ENCODE results near the gene GLYATL3. TPM values are rescaled to one million over a fixed set of nuclear protein-coding genes. Genes with fewer than 3 reads are reported as not detected.

Gene GLYATL3
- polyA plus RNA-seq, 4 donors, result not detected

DNA sequence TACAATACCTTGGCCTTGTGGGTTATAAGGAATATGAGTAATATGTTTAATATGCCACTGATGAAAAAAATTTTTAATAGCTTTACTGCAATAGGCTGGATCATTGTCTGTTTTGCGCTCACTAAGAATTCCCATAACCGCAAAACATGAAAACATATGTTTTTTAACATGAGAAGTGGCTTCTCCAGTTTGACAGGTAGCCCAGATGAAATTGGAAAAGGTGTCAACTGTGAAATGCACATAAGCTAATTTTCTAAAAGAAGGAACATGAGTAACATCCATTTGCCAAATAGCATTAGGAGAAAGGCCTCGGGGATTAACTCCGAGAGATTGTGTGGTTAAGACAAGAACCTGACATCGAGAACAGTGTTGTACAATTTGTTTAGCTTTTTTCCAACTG lies 4.9 kb downstream of the GLYATL3 start:
- Histone ChIP-seq H3K4me1 (ENCODE audit: control insufficient read depth in 3 of 3, insufficient read depth in 2 of 3, low read depth in 1 of 3, low read length in 2 of 3) (no peaks in the 10 kb centered on the region), H3K27ac (ENCODE audit: low read depth in 1 of 3, low read length in 2 of 3) (no peak overlapping the region), H3K27me3 (ENCODE audit: control insufficient read depth in 3 of 3, insufficient read depth in 3 of 3, low read length in 3 of 3) (no peaks in the 10 kb centered on the region), H3K36me3 (ENCODE audit: control insufficient read depth in 3 of 3, insufficient read depth in 2 of 3, low read depth in 1 of 3, low read length in 3 of 3) (no peaks in the 10 kb centered on the region), H3K4me3 (ENCODE audit: low read depth in 1 of 3, low read length in 3 of 3) (no peak overlapping the region), H3K9me3 (ENCODE audit: control insufficient read depth in 2 of 2, insufficient read depth in 1 of 2, low read depth in 1 of 2, low read length in 1 of 2) (no peaks in the 10 kb centered on the region)
- 78 to 97% (median 88%) methylated on average over 5 of the region's 5 CpGs for WGBS, 3 donors
- no peak for FAIRE-seq
- DNase-seq, result no peak

GRCh38 chr6:49506569-49507111 lies 6.9 kb downstream of the GLYATL3 start:
- DNase-seq, result peak; percentile 26 to 54

DNA sequence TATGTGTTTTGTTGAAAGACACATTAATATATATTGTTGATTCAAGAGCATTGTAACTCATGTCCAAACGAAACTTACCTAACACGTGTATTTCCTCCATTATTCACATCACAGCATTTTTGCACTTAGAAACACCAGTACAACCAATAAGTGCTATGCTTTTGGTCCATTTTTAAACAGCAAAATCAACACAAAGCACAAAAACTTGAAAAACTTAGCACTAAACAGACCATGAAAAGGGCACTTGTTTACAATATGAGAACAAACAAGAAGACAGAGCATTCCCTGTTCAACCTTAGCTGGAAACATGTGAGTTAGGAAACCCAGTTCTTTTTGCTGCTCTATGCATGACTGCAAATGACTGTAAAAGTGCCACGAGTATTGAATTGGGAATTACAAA lies 9.6 kb downstream of the GLYATL3 start:
- Histone ChIP-seq H3K27ac (ENCODE audit: low read depth in 1 of 3, low read length in 2 of 3) (no peak overlapping the region), H3K4me3 (ENCODE audit: low read depth in 1 of 3, low read length in 3 of 3) (no peak overlapping the region), H3K27me3 (ENCODE audit: control insufficient read depth in 3 of 3, insufficient read depth in 3 of 3, low read length in 3 of 3) (no peaks in the 10 kb centered on the region), H3K9me3 (ENCODE audit: control insufficient read depth in 2 of 2, insufficient read depth in 1 of 2, low read depth in 1 of 2, low read length in 1 of 2) (no peaks in the 10 kb centered on the region), H3K36me3 (ENCODE audit: control insufficient read depth in 3 of 3, insufficient read depth in 2 of 3, low read depth in 1 of 3, low read length in 3 of 3) (no peaks in the 10 kb centered on the region), H3K4me1 (ENCODE audit: control insufficient read depth in 3 of 3, insufficient read depth in 2 of 3, low read depth in 1 of 3, low read length in 2 of 3) (no peaks in the 10 kb centered on the region)
- DNase-seq (no peak), FAIRE-seq (no peak)
- 79 to 87% (median 81%) methylated on average over 3 of the region's 3 CpGs for WGBS, 3 donors

More at GRCh38 chr6:49506569-49507111, 6.9 kb downstream of the GLYATL3 start:
- no peak for FAIRE-seq
- Histone ChIP-seq H3K4me1 (ENCODE audit: control insufficient read depth in 3 of 3, insufficient read depth in 2 of 3, low read depth in 1 of 3, low read length in 2 of 3) (no peaks in the 10 kb centered on the region), H3K27me3 (ENCODE audit: control insufficient read depth in 3 of 3, insufficient read depth in 3 of 3, low read length in 3 of 3) (no peaks in the 10 kb centered on the region), H3K4me3 (ENCODE audit: low read depth in 1 of 3, low read length in 3 of 3) (no peak overlapping the region), H3K27ac (ENCODE audit: low read depth in 1 of 3, low read length in 2 of 3) (peak overlapping the region in 1 of 3 donors; percentile 22), H3K36me3 (ENCODE audit: control insufficient read depth in 3 of 3, insufficient read depth in 2 of 3, low read depth in 1 of 3, low read length in 3 of 3) (no peaks in the 10 kb centered on the region), H3K9me3 (ENCODE audit: control insufficient read depth in 2 of 2, insufficient read depth in 1 of 2, low read depth in 1 of 2, low read length in 1 of 2) (no peaks in the 10 kb centered on the region)
- 21 to 66% (median 35%) methylated on average over 5 of the region's 5 CpGs for WGBS, 3 donors

- Histone ChIP-seq H3K27me3 (ENCODE audit: control insufficient read depth in 3 of 3, insufficient read depth in 3 of 3, low read length in 3 of 3) (peaks cover 0 to 3% (median 0%) of the 10 kb centered on the region in 3 donors), H3K36me3 (ENCODE audit: control insufficient read depth in 3 of 3, insufficient read depth in 2 of 3, low read depth in 1 of 3, low read length in 3 of 3) (no peaks in the 10 kb centered on the region), H3K4me3 (ENCODE audit: low read depth in 1 of 3, low read length in 3 of 3) (no peak overlapping the region), H3K9me3 (ENCODE audit: control insufficient read depth in 2 of 2, insufficient read depth in 1 of 2, low read depth in 1 of 2, low read length in 1 of 2) (no peaks in the 10 kb centered on the region), H3K4me1 (ENCODE audit: control insufficient read depth in 3 of 3, insufficient read depth in 2 of 3, low read depth in 1 of 3, low read length in 2 of 3) (no peaks in the 10 kb centered on the region), H3K27ac (ENCODE audit: low read depth in 1 of 3, low read length in 2 of 3) (no peak overlapping the region)
- 54 to 69% (median 62%) methylated on average over 2 of the region's 2 CpGs for WGBS, 3 donors
- DNase-seq, result no peak
- FAIRE-seq, result no peak
These were observed 13.6 kb downstream of the GLYATL3 start for GRCh38 chr6:49513153-49513989.

DNA sequence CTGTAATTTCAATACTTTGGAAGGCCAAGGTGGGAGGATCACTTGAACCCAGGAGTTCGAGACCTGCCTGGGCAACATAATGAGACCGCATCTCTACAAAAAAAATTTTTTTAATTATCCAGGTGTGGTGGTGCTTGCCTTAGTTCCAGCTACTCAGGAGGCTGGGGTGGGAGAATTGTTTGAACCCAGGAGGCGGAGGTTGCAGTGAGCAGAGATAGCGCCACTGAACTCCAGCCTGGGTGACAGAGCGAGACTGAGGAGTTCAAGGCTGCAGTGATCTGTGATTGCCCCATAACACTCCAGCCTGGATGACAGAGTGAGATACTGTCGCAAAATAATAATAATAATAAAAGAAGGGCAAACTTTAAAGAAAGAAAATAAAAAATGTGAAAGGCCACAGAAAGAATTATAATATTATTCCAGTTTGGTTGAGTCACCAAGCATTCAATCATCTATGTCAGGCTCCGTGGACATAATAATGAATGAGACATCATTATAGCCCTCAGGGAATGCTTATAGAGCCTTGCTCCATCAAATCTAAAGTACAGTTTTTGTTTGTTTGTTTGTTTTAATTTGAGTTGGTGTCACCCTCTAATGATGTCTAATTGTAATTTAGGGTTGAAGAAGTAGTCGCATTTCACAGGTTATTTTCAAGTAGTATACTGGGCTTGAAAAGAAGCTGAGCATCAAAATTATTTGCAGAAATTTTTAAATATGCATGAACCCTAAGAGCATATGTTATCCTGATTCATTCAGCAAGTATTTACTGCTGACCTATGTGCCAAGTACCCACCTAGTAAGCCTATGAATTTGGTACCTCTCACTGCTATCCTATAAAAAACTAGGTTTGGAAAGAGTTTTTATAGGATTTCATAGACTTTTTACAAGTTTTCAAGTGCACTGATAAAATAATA lies 15.1 kb downstream of the GLYATL3 start:
- FAIRE-seq, result no peak
- Histone ChIP-seq H3K9me3 (ENCODE audit: control insufficient read depth in 2 of 2, insufficient read depth in 1 of 2, low read depth in 1 of 2, low read length in 1 of 2) (no peaks in the 10 kb centered on the region), H3K36me3 (ENCODE audit: control insufficient read depth in 3 of 3, insufficient read depth in 2 of 3, low read depth in 1 of 3, low read length in 3 of 3) (no peaks in the 10 kb centered on the region), H3K4me3 (ENCODE audit: low read depth in 1 of 3, low read length in 3 of 3) (no peak overlapping the region), H3K27ac (ENCODE audit: low read depth in 1 of 3, low read length in 2 of 3) (no peak overlapping the region), H3K27me3 (ENCODE audit: control insufficient read depth in 3 of 3, insufficient read depth in 3 of 3, low read length in 3 of 3) (peaks cover 0 to 3% (median 0%) of the 10 kb centered on the region in 3 donors), H3K4me1 (ENCODE audit: control insufficient read depth in 3 of 3, insufficient read depth in 2 of 3, low read depth in 1 of 3, low read length in 2 of 3) (no peaks in the 10 kb centered on the region)
- 74 to 77% (median 76%) methylated on average over 8 of the region's 8 CpGs for WGBS, 3 donors
- DNase-seq, result no peak

DNA sequence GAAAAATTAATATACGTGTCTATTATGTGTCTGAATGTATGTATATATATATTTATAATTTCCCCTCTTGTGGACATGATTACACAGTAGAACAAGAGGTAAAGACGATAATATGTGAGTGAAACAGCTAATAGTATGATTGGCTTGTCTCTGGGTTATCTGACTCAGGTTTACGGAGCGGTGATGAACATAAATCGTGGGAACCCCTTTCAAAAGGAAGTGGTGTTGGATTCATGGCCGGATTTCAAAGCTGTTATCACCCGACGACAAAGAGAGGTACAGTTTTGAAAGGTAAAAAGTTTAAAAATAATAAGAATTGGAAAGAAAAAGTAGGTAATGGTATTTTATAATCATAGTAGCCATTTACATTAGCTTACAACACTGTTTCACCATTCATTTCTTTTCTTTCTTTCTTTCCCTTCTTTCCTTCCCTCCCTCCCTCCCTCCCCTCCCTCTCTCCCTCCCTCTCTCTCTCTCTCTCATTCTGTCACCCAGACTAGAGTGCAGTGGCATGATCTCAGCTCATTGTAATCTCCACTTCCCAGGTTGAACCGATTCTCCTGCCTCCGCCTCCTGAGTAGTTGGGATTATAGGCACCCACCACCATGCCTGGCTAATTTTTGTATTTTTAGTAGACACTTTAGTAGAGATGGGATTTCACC lies 15.9 kb downstream of the GLYATL3 start:
- Histone ChIP-seq H3K4me1 (ENCODE audit: control insufficient read depth in 3 of 3, insufficient read depth in 2 of 3, low read depth in 1 of 3, low read length in 2 of 3) (no peaks in the 10 kb centered on the region), H3K4me3 (ENCODE audit: low read depth in 1 of 3, low read length in 3 of 3) (no peak overlapping the region), H3K9me3 (ENCODE audit: control insufficient read depth in 2 of 2, insufficient read depth in 1 of 2, low read depth in 1 of 2, low read length in 1 of 2) (no peaks in the 10 kb centered on the region), H3K36me3 (ENCODE audit: control insufficient read depth in 3 of 3, insufficient read depth in 2 of 3, low read depth in 1 of 3, low read length in 3 of 3) (no peaks in the 10 kb centered on the region), H3K27me3 (ENCODE audit: control insufficient read depth in 3 of 3, insufficient read depth in 3 of 3, low read length in 3 of 3) (peaks cover 0 to 3% (median 0%) of the 10 kb centered on the region in 3 donors), H3K27ac (ENCODE audit: low read depth in 1 of 3, low read length in 2 of 3) (no peak overlapping the region)
- FAIRE-seq, result no peak
- DNase-seq, result no peak
- WGBS, 3 donors, result 75 to 80% (median 78%) methylated on average over 10 of the region's 10 CpGs

GRCh38 chr6:49516147-49516505 lies 16.4 kb downstream of the GLYATL3 start:
- Histone ChIP-seq H3K4me3 (ENCODE audit: low read depth in 1 of 3, low read length in 3 of 3) (no peak overlapping the region), H3K27me3 (ENCODE audit: control insufficient read depth in 3 of 3, insufficient read depth in 3 of 3, low read length in 3 of 3) (peaks cover 0 to 3% (median 0%) of the 10 kb centered on the region in 3 donors), H3K9me3 (ENCODE audit: control insufficient read depth in 2 of 2, insufficient read depth in 1 of 2, low read depth in 1 of 2, low read length in 1 of 2) (no peaks in the 10 kb centered on the region), H3K27ac (ENCODE audit: low read depth in 1 of 3, low read length in 2 of 3) (no peak overlapping the region), H3K36me3 (ENCODE audit: control insufficient read depth in 3 of 3, insufficient read depth in 2 of 3, low read depth in 1 of 3, low read length in 3 of 3) (no peaks in the 10 kb centered on the region), H3K4me1 (ENCODE audit: control insufficient read depth in 3 of 3, insufficient read depth in 2 of 3, low read depth in 1 of 3, low read length in 2 of 3) (no peaks in the 10 kb centered on the region)
- no peak for FAIRE-seq
- WGBS, 3 donors, result 69 to 82% (median 71%) methylated on average over 4 of the region's 4 CpGs
- DNase-seq, result no peak

GRCh38 chr6:49517919-49518318 lies 18.2 kb downstream of the GLYATL3 start:
- DNase-seq (no peak), FAIRE-seq (no peak)
- no peak overlapping the region for H3K27ac ChIP-seq (ENCODE audit: low read depth in 1 of 3, low read length in 2 of 3)
- H3K27me3 ChIP-seq (ENCODE audit: control insufficient read depth in 3 of 3, insufficient read depth in 3 of 3, low read length in 3 of 3), result peaks cover 0 to 3% (median 0%) of the 10 kb centered on the region in 3 donors
- no peaks in the 10 kb centered on the region for H3K9me3 ChIP-seq (ENCODE audit: control insufficient read depth in 2 of 2, insufficient read depth in 1 of 2, low read depth in 1 of 2, low read length in 1 of 2)
- no peak overlapping the region for H3K4me3 ChIP-seq (ENCODE audit: low read depth in 1 of 3, low read length in 3 of 3)
- no peaks in the 10 kb centered on the region for H3K4me1 ChIP-seq (ENCODE audit: control insufficient read depth in 3 of 3, insufficient read depth in 2 of 3, low read depth in 1 of 3, low read length in 2 of 3)
- no peaks in the 10 kb centered on the region for H3K36me3 ChIP-seq (ENCODE audit: control insufficient read depth in 3 of 3, insufficient read depth in 2 of 3, low read depth in 1 of 3, low read length in 3 of 3)
- 86 to 89% (median 88%) methylated on average over 2 of the region's 2 CpGs for WGBS, 3 donors
